Esophagus muscularis mucosa (tissue), 4 donors: Measurements from ENCODE around the gene ENG.
"Not testable (repeated sequence)": the region's sequence is repeated elsewhere in the genome, so short reads cannot be mapped to it uniquely, and the experiment has no call there.

ENCODE experiments used
- EP300 ChIP-seq: sonication (generic); formaldehyde crosslinking; IDR thresholded peaks from one replicate; pipeline ENCODE4 v1.6.1; 2017; ENCODE audit warnings: antibody characterized with exemption
- POLR2A ChIP-seq: fragments of 450-650 bp; IDR thresholded peaks from one replicate; pipeline ENCODE4 v1.6.1; 2017; ENCODE audit warnings: antibody characterized with exemption, moderate library complexity, mild to moderate bottlenecking, low read depth
- TF ChIP-seq, protein P1 (sequence below), 3 experiments: fragments of 200-600 bp in 2 of 3; fragments of 450-650 bp in 1 of 3; sonication (generic) in 2 of 3; IDR thresholded peaks; one replicate each; pipeline ENCODE4 v1.5.1; 2017 to 2019; ENCODE audit warnings: antibody characterized with exemption in 3 of 3, mild to moderate bottlenecking in 2 of 3, moderate library complexity in 1 of 3

DNA sequence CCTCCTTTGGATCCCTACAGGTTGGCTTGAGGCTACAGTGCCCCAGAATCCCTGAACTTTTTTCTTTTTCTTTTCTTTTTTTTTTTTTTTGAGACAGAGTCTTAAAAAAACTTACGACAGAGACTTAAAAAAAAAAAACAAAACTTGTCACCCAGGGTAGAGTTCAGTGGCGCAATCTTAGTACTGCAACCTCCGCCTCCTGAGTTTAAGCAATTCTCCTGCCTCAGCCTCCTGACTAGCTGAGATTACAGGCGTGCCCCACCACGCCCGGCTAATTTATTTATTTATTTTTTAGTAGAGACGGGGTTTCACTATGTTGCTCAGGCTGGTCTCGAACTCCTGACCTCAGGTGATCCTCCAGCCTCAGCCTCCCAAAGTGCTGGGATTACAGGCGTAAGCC is 73.5 kb downstream of the ENG start:
- TF ChIP-seq POLR2A, EP300: not testable (repeated sequence)
- TF ChIP-seq, protein P1, sequence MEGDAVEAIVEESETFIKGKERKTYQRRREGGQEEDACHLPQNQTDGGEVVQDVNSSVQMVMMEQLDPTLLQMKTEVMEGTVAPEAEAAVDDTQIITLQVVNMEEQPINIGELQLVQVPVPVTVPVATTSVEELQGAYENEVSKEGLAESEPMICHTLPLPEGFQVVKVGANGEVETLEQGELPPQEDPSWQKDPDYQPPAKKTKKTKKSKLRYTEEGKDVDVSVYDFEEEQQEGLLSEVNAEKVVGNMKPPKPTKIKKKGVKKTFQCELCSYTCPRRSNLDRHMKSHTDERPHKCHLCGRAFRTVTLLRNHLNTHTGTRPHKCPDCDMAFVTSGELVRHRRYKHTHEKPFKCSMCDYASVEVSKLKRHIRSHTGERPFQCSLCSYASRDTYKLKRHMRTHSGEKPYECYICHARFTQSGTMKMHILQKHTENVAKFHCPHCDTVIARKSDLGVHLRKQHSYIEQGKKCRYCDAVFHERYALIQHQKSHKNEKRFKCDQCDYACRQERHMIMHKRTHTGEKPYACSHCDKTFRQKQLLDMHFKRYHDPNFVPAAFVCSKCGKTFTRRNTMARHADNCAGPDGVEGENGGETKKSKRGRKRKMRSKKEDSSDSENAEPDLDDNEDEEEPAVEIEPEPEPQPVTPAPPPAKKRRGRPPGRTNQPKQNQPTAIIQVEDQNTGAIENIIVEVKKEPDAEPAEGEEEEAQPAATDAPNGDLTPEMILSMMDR (IDR thresholded peaks at IDR 0.05) = not testable (repeated sequence)
